ENCODE measurements around the gene FGFR2. TPM values are rescaled to one million over a fixed set of nuclear protein-coding genes. Genes with fewer than 3 reads are reported as not detected.
"Not testable (repeated sequence)": the region's sequence is repeated elsewhere in the genome, so short reads cannot be mapped to it uniquely, and the experiment has no call there.

Gene FGFR2
- total RNA-seq, 6 donors from 2014 or later, result 36.7 to 83.7 (median 64.1) TPM

DNA sequence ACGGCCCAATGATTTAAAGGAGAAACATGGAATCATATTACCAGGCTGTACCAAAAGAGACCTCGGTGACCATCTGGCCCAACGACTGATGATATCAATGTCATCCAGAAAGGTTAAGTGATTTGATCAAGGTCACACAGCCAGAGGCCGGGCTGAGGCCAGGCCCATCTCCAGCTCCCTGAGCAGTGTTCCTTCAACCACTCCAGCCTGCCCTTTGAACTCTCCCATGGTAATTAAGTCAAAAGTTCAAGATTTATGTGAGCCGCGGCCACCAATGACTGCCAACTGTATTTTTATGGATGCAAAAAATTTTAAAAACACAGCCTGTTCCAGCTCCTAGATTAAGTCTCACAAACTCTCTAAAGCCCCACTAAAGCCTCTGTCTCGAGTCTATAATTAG, 41.8 kb downstream of the FGFR2 start:
- ATAC-seq (ENCODE audit: low FRiP score in 2 of 2) (no peak), DNase-seq (no peak)
- H3K4me3 ChIP-seq, result no peak overlapping the region
- H3K36me3 ChIP-seq, result no peaks in the 10 kb centered on the region
- no peaks in the 10 kb centered on the region for H3K27me3 ChIP-seq
- TF ChIP-seq POLR2AphosphoS5 (IDR thresholded peaks at IDR 0.05), result no peak
- no peak for TF ChIP-seq EP300 (IDR thresholded peaks at IDR 0.05)
- no peak for TF ChIP-seq POLR2A (IDR thresholded peaks at IDR 0.05)
- TF ChIP-seq, protein P1, sequence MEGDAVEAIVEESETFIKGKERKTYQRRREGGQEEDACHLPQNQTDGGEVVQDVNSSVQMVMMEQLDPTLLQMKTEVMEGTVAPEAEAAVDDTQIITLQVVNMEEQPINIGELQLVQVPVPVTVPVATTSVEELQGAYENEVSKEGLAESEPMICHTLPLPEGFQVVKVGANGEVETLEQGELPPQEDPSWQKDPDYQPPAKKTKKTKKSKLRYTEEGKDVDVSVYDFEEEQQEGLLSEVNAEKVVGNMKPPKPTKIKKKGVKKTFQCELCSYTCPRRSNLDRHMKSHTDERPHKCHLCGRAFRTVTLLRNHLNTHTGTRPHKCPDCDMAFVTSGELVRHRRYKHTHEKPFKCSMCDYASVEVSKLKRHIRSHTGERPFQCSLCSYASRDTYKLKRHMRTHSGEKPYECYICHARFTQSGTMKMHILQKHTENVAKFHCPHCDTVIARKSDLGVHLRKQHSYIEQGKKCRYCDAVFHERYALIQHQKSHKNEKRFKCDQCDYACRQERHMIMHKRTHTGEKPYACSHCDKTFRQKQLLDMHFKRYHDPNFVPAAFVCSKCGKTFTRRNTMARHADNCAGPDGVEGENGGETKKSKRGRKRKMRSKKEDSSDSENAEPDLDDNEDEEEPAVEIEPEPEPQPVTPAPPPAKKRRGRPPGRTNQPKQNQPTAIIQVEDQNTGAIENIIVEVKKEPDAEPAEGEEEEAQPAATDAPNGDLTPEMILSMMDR (IDR thresholded peaks at IDR 0.05), result no peak
- WGBS, 2 donors, result 76 to 86% methylated on average over 7 of the region's 7 CpGs
- no peak overlapping the region for H3K27ac ChIP-seq
- H3K4me1 ChIP-seq, result no peaks in the 10 kb centered on the region
- H3K9me3 ChIP-seq, result no peaks in the 10 kb centered on the region

DNA sequence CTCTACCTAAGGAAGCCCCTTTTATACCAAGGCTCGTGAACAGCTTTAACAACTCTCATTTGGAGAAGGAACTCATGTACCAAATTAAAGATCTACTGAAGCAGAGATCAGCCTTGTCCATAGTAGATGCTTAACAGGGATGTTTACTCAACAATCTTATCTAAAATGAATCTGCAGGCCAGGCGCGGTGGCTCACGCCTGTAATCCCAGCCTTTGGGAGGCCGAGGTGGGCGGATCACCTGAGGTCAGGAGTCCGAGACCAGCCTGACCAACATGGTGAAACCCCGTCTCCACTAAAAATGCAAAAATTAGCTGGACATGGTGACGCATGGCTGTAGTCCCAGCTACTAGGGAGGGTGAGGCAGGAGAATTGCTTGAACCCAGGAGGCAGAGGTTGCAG, 43.3 kb downstream of the FGFR2 start:
- not testable (repeated sequence) for H3K4me3 ChIP-seq; H3K9me3 ChIP-seq; H3K27ac ChIP-seq; H3K27me3 ChIP-seq; H3K4me1 ChIP-seq; H3K36me3 ChIP-seq; ATAC-seq (ENCODE audit: low FRiP score in 2 of 2); DNase-seq
- WGBS, 2 donors, result 89 to 91% methylated on average over 9 of the region's 9 CpGs

DNA sequence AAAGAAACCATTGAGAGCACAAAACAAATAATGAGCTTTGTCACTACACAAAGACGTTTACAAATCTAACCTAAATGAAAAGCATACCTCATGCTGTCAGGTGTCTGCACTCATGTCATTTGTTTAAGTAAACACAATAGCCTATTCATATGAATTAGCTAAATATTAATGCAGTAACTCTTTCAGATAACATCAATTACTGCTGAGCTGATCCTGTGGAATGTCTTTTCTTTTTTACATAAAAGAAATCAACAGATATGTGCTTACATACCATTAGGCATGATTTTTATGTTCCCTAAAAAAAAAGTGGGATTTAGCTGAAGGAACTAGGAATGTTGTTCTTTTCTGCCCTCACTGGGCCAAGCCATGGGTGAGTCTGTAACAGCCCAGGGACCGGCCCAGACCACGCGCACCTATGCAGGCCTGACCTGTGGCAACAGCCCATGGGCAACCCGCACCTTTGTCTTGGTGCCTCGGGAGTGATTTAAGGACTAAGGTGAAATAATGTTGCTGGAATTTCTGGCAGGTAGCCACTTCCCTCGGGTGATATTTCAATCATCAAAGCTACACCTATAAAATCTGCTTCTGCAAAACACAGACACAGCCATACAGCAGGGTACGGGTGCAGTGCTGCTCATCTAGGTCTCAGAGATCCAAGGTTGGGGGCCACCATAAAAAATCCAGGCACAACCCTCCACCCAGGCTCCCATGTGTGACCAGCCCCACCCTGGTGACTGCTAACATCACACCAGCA, 44.6 kb downstream of the FGFR2 start:
- peaks cover 0 to 4% (median 0%) of the 10 kb centered on the region in 4 donors for H3K36me3 ChIP-seq
- ATAC-seq (ENCODE audit: low FRiP score in 2 of 2), result peak in 1 of 2 donors; percentile 76
- no peaks in the 10 kb centered on the region for H3K9me3 ChIP-seq
- peak overlapping the region in 3 of 4 donors; percentile 23 to 61 (median 30) for H3K27ac ChIP-seq
- peak in 1 of 2 donors; percentile 43 for DNase-seq
- H3K4me1 ChIP-seq, result no peaks in the 10 kb centered on the region
- WGBS, 2 donors, result 51 to 74% methylated on average over 8 of the region's 8 CpGs
- no peaks in the 10 kb centered on the region for H3K27me3 ChIP-seq
- TF ChIP-seq EP300 (IDR thresholded peaks at IDR 0.05) (no peak), POLR2A (IDR thresholded peaks at IDR 0.05) (no peak), POLR2AphosphoS5 (IDR thresholded peaks at IDR 0.05) (no peak)
- TF ChIP-seq, protein P1 (IDR thresholded peaks at IDR 0.05), result no peak
- no peak overlapping the region for H3K4me3 ChIP-seq

DNA sequence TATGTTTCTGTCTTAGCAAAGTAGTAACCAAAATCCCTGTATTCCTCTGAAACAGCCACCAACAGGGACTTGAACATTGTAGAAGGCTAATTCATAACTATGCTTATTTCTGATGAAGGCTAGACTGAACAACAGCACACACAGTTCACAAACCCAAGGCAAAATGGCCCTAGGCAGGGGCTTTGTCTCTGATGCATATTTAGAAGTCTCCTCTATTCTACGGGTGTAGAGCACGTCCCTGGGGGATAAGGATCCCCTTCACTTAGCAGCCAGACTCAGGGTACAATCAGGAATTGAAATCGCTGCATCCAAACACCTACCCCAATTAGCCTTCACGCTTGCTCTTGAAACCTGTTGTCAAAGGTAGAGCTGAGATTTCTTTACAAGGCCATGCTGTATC, 45.5 kb downstream of the FGFR2 start:
- no peak for TF ChIP-seq EP300 (IDR thresholded peaks at IDR 0.05)
- no peak for TF ChIP-seq POLR2A (IDR thresholded peaks at IDR 0.05)
- no peak for TF ChIP-seq POLR2AphosphoS5 (IDR thresholded peaks at IDR 0.05)
- TF ChIP-seq, protein P1 (IDR thresholded peaks at IDR 0.05), result no peak
- H3K27ac ChIP-seq, result no peak overlapping the region
- 89 to 90% methylated on average over 4 of the region's 4 CpGs for WGBS, 2 donors

DNA sequence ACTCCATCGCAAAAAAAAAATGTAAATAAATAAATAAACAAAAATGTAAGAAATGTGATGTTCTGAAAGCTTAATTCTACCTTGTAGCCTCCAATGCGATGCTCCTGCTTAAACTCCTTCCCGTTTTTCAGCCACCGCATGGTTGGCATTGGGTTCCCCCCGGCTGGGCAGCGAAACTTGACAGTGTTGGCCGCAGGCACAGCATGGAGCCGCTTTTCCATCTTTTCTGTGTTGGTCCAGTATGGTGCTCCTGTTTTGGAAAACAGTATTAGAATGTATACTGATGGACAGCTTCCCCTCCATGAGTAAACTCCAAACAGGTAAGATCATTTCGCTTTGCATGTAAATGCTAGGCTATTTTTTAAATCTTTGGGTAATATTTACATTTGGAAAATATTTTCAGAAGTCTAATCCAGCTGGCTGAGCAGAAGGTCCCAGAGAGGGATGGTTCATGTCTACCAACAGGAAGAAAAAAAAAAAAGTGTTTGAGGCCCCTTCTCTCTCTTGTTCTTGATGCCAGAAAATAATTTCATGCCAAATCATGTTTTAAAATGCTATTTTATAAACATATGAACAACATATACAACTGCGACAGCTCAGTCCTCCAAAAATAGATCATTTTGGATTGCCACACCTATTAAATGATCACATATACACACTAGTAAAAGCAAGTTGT, 46.9 kb downstream of the FGFR2 start:
- Histone ChIP-seq H3K27me3 (no peaks in the 10 kb centered on the region), H3K27ac (no peak overlapping the region), H3K4me1 (no peaks in the 10 kb centered on the region), H3K4me3 (no peak overlapping the region), H3K36me3 (peaks cover 0 to 4% (median 0%) of the 10 kb centered on the region in 4 donors), H3K9me3 (no peaks in the 10 kb centered on the region)
- TF ChIP-seq EP300 (IDR thresholded peaks at IDR 0.05), result no peak
- 86 to 87% methylated on average over 10 of the region's 10 CpGs for whole genome bisulfite sequencing, 2 donors
- DNase-seq (no peak), ATAC-seq (ENCODE audit: low FRiP score in 2 of 2) (no peak)

More for the DNA sequence above, 45.5 kb downstream of the FGFR2 start:
- ATAC-seq (ENCODE audit: low FRiP score in 2 of 2) (no peak), DNase-seq (no peak)
- H3K4me1 ChIP-seq, result no peaks in the 10 kb centered on the region
- peaks cover 0 to 4% (median 0%) of the 10 kb centered on the region in 4 donors for H3K36me3 ChIP-seq
- H3K27me3 ChIP-seq, result no peaks in the 10 kb centered on the region
- no peak overlapping the region for H3K4me3 ChIP-seq
- H3K9me3 ChIP-seq, result no peaks in the 10 kb centered on the region
